Hepatocyte (in vitro differentiated cells): ENCODE measurements around the gene CHAT. TPM values are rescaled to one million over a fixed set of nuclear protein-coding genes. Genes with fewer than 3 reads are reported as not detected.

Experiments
- DNase-seq: peaks from one replicate; pipeline ENCODE4 v3.0.0-alpha.2; 2016; ENCODE audit warnings: low spot score
- H2AFZ ChIP-seq: fragments of 200-600 bp; sonication (generic); 2 replicates; pipeline ENCODE4 v1.6.0; 2016; ENCODE audit warnings: antibody characterized with exemption, mild to moderate bottlenecking
- H3K27ac ChIP-seq: fragments of 200-600 bp; sonication (generic); 2 replicates; pipeline ENCODE4 v1.5.1; 2016; ENCODE audit warnings: mild to moderate bottlenecking
- H3K27me3 ChIP-seq: fragments of 200-600 bp; sonication (generic); 2 replicates; pipeline ENCODE4 v1.6.1; 2016
- H3K36me3 ChIP-seq: fragments of 200-600 bp; sonication (generic); replicated peaks from 2 replicates; pipeline ENCODE4 v1.5.1; 2016; ENCODE audit warnings: low read depth; ENCODE audit not compliant: insufficient read depth
- H3K4me1 ChIP-seq: fragments of 200-600 bp; sonication (generic); 2 replicates; pipeline ENCODE4 v1.5.1; 2016; ENCODE audit warnings: mild to moderate bottlenecking, moderate library complexity; ENCODE audit not compliant: insufficient read depth
- H3K4me2 ChIP-seq: fragments of 200-600 bp; sonication (generic); 2 replicates; pipeline ENCODE4 v1.6.0; 2016
- H3K4me3 ChIP-seq: fragments of 200-600 bp; sonication (generic); 2 replicates; pipeline ENCODE4 v1.5.1; 2016; ENCODE audit warnings: mild to moderate bottlenecking
- H3K79me2 ChIP-seq: fragments of 200-600 bp; sonication (generic); 2 replicates; pipeline ENCODE4 v1.6.0; 2017; ENCODE audit warnings: mild to moderate bottlenecking
- H3K9me2 ChIP-seq: fragments of 200-600 bp; sonication (generic); replicated peaks from 2 replicates; pipeline ENCODE4 v1.6.0; 2017; ENCODE audit warnings: mild to moderate bottlenecking; ENCODE audit not compliant: insufficient read depth
- H3K9me3 ChIP-seq: fragments of 200-600 bp; sonication (generic); 2 replicates; pipeline ENCODE4 v1.5.1; 2016; ENCODE audit warnings: low read depth, mild to moderate bottlenecking
- H4K20me1 ChIP-seq: fragments of 200-600 bp; sonication (generic); 2 replicates; pipeline ENCODE4 v1.6.0; 2016; ENCODE audit warnings: mild to moderate bottlenecking; ENCODE audit not compliant: insufficient read depth, poor library complexity, severe bottlenecking
- EZH2 ChIP-seq: fragments of 200-600 bp; sonication (generic); IDR thresholded peaks from 2 replicates; pipeline ENCODE4 v1.6.1; 2016; ENCODE audit warnings: antibody characterized with exemption, mild to moderate bottlenecking, borderline replicate concordance
- EZH2phosphoT487 ChIP-seq: fragments of 200-600 bp; sonication (generic); IDR thresholded peaks from one replicate; pipeline ENCODE4 v1.6.1; 2018; ENCODE audit warnings: antibody characterized with exemption, mild to moderate bottlenecking, low read depth, moderate library complexity; ENCODE audit not compliant: unreplicated experiment, severe bottlenecking
- WGBS: methylation state at CpG from one replicate; pipeline ENCODE4 v1.1.6; 2016; ENCODE audit warnings: low lambda C conversion rate; ENCODE audit errors: missing lambda C conversion rate; 5-methylcytosine and 5-hydroxymethylcytosine counted together
- polyA plus RNA-seq: library from polyadenylated mRNA; unstranded; fragments of >200 nt; fragmentation: Nextera tagmentation; extraction: Ambion mirVana; gene quantifications from 2 replicates; pipeline ENCODE4 v1.2.1, GENCODE V29; 2016
- total RNA-seq: library from RNA; depleted of rRNA; stranded (reverse); fragments of >200 nt; gene quantifications from 2 replicates; pipeline ENCODE4 v1.2.3, GENCODE V29; 2014
- TF ChIP-seq, protein P1 (sequence below): fragments of 200-600 bp; sonication (generic); IDR thresholded peaks from 2 replicates; pipeline ENCODE4 v1.5.1; 2016; ENCODE audit warnings: antibody characterized with exemption, mild to moderate bottlenecking; ENCODE audit not compliant: poor library complexity

The CHAT gene
- total and polyA plus RNA-seq, 2 experiments from 2014 or later, result 0.27 TPM; not detected in 1

DNA sequence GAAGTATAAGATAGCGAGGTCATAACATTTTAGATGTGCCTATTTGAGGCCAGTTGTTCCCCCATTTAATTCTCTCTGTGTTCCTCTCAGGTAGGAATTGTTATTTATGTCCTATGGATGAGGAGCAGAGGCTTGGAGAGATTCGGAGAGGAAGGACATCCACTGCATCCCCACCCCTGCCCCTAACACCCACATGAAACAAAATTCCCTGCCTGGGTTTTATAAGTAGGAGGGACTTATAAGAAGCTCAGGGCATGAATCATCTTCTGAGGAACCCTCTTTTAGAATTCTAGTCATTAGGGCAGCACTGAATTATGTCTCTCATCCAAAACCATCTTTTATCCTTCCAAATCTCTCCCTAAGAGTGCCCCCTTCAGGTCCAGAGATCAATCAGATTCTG lies 5.0 kb downstream of the CHAT start:
- Histone ChIP-seq H3K36me3 (no peaks in the 10 kb centered on the region), H3K9me3 (no peaks in the 10 kb centered on the region), H3K9me2 (no peaks in the 10 kb centered on the region), H3K4me3 (no peak overlapping the region), H4K20me1 (no peaks in the 10 kb centered on the region), H2AFZ (no peak overlapping the region), H3K4me2 (no peak overlapping the region), H3K79me2 (no peaks in the 10 kb centered on the region), H3K27me3 (peaks cover 59% of the 10 kb centered on the region), H3K27ac (no peak overlapping the region), H3K4me1 (no peaks in the 10 kb centered on the region)
- DNase-seq, result no peak
- TF ChIP-seq EZH2, result no peak
- no peak for TF ChIP-seq EZH2phosphoT487
- TF ChIP-seq, protein P1, sequence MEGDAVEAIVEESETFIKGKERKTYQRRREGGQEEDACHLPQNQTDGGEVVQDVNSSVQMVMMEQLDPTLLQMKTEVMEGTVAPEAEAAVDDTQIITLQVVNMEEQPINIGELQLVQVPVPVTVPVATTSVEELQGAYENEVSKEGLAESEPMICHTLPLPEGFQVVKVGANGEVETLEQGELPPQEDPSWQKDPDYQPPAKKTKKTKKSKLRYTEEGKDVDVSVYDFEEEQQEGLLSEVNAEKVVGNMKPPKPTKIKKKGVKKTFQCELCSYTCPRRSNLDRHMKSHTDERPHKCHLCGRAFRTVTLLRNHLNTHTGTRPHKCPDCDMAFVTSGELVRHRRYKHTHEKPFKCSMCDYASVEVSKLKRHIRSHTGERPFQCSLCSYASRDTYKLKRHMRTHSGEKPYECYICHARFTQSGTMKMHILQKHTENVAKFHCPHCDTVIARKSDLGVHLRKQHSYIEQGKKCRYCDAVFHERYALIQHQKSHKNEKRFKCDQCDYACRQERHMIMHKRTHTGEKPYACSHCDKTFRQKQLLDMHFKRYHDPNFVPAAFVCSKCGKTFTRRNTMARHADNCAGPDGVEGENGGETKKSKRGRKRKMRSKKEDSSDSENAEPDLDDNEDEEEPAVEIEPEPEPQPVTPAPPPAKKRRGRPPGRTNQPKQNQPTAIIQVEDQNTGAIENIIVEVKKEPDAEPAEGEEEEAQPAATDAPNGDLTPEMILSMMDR, result no peak
- WGBS, result 90% methylated on average over 2 of the region's 2 CpGs

DNA sequence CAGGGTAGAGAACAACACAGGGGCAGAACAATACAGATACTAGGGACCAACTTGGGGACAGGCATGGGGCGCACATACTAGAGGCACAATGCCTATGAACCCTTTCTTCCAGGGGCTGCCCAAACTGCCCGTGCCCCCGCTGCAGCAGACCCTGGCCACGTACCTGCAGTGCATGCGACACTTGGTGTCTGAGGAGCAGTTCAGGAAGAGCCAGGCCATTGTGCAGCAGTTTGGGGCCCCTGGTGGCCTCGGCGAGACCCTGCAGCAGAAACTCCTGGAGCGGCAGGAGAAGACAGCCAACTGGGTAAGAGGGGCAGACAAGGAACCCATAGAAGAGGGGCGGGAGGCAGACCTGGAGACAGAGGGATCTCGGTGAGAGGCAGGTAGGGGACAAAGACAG lies 5.8 kb downstream of the CHAT start:
- WGBS, result 66% methylated on average over 10 of the region's 10 CpGs
- TF ChIP-seq EZH2 (no peak), EZH2phosphoT487 (no peak)
- TF ChIP-seq, protein P1, result no peak
- Histone ChIP-seq H2AFZ (no peak overlapping the region), H4K20me1 (no peaks in the 10 kb centered on the region), H3K4me3 (no peak overlapping the region), H3K4me1 (no peaks in the 10 kb centered on the region), H3K9me2 (no peaks in the 10 kb centered on the region), H3K36me3 (no peaks in the 10 kb centered on the region), H3K4me2 (no peak overlapping the region), H3K79me2 (no peaks in the 10 kb centered on the region), H3K27me3 (peaks cover 51% of the 10 kb centered on the region), H3K27ac (no peak overlapping the region), H3K9me3 (no peaks in the 10 kb centered on the region)
- no peak for DNase-seq

- peaks cover 44% of the 10 kb centered on the region for H3K27me3 ChIP-seq
These were observed 6.5 kb downstream of the CHAT start for GRCh38 chr10:49620286-49620810.

More at GRCh38 chr10:49620286-49620810, 6.5 kb downstream of the CHAT start:
- no peak overlapping the region for H3K4me2 ChIP-seq
- TF ChIP-seq, protein P1, result no peak
- TF ChIP-seq EZH2 (no peak), EZH2phosphoT487 (no peak)
- no peak overlapping the region for H2AFZ ChIP-seq
- no peak overlapping the region for H3K27ac ChIP-seq
- H3K4me1 ChIP-seq, result no peaks in the 10 kb centered on the region
- H3K9me2 ChIP-seq, result no peaks in the 10 kb centered on the region
- DNase-seq, result no peak
- no peak overlapping the region for H3K4me3 ChIP-seq
- no peaks in the 10 kb centered on the region for H3K9me3 ChIP-seq
- 89% methylated on average over 12 of the region's 12 CpGs for WGBS
- H3K79me2 ChIP-seq, result no peaks in the 10 kb centered on the region
- H3K36me3 ChIP-seq, result no peaks in the 10 kb centered on the region
- no peaks in the 10 kb centered on the region for H4K20me1 ChIP-seq
